ENCODE results near the gene MMP19. TPM values are rescaled to one million over a fixed set of nuclear protein-coding genes. Genes with fewer than 3 reads are reported as not detected.
"Not testable (repeated sequence)": the region's sequence is repeated elsewhere in the genome, so short reads cannot be mapped to it uniquely, and the experiment has no call there.

The MMP19 gene
- total and polyA plus RNA-seq, 2 experiments from 2014 or later, result 13.8 to 17.6 TPM

DNA sequence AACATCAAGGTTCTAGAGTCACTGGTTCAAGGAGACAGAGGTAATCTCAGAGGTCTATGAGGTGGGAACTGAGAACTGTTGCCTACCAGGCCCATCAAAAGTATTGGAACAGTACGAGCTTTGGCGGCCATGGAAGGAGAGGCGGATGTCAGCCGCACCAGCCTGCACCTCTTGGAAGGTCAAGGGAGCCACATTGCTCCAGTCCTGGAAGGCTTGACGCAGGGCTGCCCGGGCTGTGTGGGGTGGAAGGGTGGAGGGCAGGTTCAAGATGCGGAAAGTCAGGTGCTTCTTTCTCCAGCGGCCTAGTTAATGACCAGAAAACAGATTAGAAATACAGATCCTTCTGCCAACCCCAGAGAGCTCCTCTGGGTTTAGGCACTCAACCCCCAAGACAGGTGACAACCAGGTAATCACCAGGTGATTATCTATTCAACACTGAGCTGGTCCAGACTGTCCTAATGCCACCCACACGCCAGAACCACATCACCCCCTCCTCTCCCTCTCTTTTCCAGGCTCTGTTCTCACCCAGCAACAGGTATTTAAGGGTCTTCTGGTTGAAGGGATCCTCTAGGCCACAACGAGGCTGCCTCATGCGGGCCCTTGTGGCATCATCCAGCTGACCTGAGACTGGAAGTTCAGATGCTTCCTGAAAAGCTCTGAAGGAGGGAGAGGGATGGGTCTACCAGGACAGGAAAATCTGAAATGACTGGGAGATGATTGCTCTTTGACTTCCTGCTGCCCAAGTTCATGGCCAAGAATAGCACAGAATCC, 2.0 kb downstream of the MMP19 start:
- Histone ChIP-seq H4K20me1 (ENCODE audit: insufficient read depth) (no peaks in the 10 kb centered on the region), H3F3A (ENCODE audit: insufficient read depth) (0 out of 2 replicates have a peak, but pooled peaks cover 5% of the 10 kb centered on the region), H3K9me2 (ENCODE audit: insufficient read depth) (no peaks in the 10 kb centered on the region), H3K4me2 (ENCODE audit: unreplicated experiment) (no peak overlapping the region), H3K27ac (no peak overlapping the region), H3K9me3 (ENCODE audit: low read depth) (no peaks in the 10 kb centered on the region), H3K4me1 (ENCODE audit: insufficient read depth) (peaks cover 25% of the 10 kb centered on the region), H2AFZ (no peak overlapping the region), H3K4me3 (no peak overlapping the region), H3K79me2 (ENCODE audit: insufficient read depth) (peaks cover 22% of the 10 kb centered on the region), H3K36me3 (ENCODE audit: low read depth) (no peaks in the 10 kb centered on the region), H3K27me3 (replicated peaks; ENCODE audit: insufficient read depth) (no peaks in the 10 kb centered on the region), H3K9ac (no peak overlapping the region)
- TF ChIP-seq EZH2phosphoT487 (IDR thresholded peaks at IDR 0.05; ENCODE audit: insufficient read depth, low read depth) (no peak), EZH2 (IDR thresholded peaks at IDR 0.05; ENCODE audit: insufficient read depth, poor library complexity, severe bottlenecking) (no peak)
- 92% methylated on average over 11 of the region's 11 CpGs for WGBS, 2 experiments (ENCODE audit: low coverage in 1 of 2, low lambda C conversion rate in 2 of 2, missing lambda C conversion rate in 2 of 2)
- in situ Hi-C loops (cut with MboI), result loop anchor here (5.0 kb wide), 1 partner anchor 87 kb away; the partner anchor contains the start of gene PYM1
- no peak for DNase-seq

DNA sequence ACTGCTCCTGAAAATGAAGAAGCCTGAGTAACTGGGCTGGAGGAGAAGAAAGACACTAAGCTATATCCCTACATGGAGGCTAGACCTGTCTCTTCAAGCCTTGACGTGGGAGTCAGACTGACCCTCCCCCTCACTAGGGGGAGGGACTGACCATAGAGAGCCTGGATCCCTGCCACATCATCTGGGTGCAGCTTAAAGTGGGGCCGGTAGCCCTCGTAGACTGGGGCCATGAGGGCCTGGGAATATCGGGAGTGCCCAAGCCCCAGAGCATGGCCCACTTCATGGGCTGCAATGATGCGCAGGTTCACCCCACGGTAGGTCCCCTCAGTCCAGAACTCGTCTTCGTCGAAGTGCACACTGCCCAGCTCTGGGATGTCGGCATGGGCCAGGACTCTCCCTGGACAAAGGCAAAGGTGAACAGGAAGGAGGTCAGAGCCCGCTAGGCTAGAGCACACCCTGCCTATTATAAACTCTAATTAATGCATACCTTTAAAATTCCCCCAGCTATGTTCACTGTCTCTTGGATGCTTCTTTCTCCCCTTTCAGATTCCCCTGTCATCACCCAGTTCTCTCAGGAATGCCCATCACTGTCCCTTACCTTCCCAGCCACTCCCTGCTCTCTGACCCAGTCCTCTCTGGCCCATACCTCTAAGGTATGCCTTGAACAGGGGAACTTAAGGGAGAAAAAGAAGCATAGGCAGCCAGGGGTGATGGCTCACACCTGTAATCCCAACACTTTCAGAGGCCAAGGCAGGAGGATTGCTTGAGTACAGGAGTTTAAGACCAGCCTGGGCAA, 3.2 kb downstream of the MMP19 start:
- H3K79me2 ChIP-seq (ENCODE audit: insufficient read depth), result peaks cover 22% of the 10 kb centered on the region
- H4K20me1 ChIP-seq (ENCODE audit: insufficient read depth), result no peaks in the 10 kb centered on the region
- H2AFZ ChIP-seq, result no peak overlapping the region
- H3K9ac ChIP-seq, result no peak overlapping the region
- H3K4me2 ChIP-seq (ENCODE audit: unreplicated experiment), result no peak overlapping the region
- 75 to 78% methylated on average over 11 of the region's 11 CpGs for WGBS, 2 experiments (ENCODE audit: low coverage in 1 of 2, low lambda C conversion rate in 2 of 2, missing lambda C conversion rate in 2 of 2)
- H3K9me3 ChIP-seq (ENCODE audit: low read depth), result no peaks in the 10 kb centered on the region
- H3K4me3 ChIP-seq, result no peak overlapping the region
- in situ Hi-C loops (cut with MboI), result loop anchor here (5.0 kb wide), 1 partner anchor 88 kb away; the partner anchor contains the start of gene PYM1
- no peaks in the 10 kb centered on the region for H3K27me3 ChIP-seq (replicated peaks; ENCODE audit: insufficient read depth)
- H3K9me2 ChIP-seq (ENCODE audit: insufficient read depth), result no peaks in the 10 kb centered on the region
- no peaks in the 10 kb centered on the region for H3F3A ChIP-seq (ENCODE audit: insufficient read depth)
- TF ChIP-seq EZH2phosphoT487 (IDR thresholded peaks at IDR 0.05; ENCODE audit: insufficient read depth, low read depth), result no peak
- no peak for TF ChIP-seq EZH2 (IDR thresholded peaks at IDR 0.05; ENCODE audit: insufficient read depth, poor library complexity, severe bottlenecking)
- H3K36me3 ChIP-seq (ENCODE audit: low read depth), result no peaks in the 10 kb centered on the region
- no peak overlapping the region for H3K27ac ChIP-seq
- peaks cover 18% of the 10 kb centered on the region for H3K4me1 ChIP-seq (ENCODE audit: insufficient read depth)
- DNase-seq, result no peak

DNA sequence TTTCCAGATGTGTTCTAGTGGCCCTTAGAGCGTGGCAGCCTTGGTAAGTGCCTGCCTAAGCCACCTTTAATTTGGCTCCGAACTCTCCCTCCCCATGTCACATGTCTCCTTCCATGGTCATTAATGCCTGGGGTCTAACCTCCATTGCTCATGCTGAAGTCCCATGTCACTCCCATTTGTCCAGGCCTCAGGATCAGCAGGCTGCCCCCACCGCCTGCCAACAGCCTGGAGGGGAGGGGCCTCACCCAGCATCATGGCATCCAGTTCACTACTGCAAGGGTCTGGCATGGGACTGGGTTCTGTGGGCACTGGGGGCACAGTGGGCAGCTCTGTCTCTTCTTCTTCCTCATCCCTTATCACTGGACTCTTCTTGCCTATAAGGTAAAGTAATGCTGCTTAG, 4.4 kb downstream of the MMP19 start:
- Histone ChIP-seq H3K36me3 (ENCODE audit: low read depth) (no peaks in the 10 kb centered on the region), H3K4me1 (ENCODE audit: insufficient read depth) (peaks cover 18% of the 10 kb centered on the region), H3K9ac (no peak overlapping the region), H3K4me3 (no peak overlapping the region), H3K27me3 (replicated peaks; ENCODE audit: insufficient read depth) (no peaks in the 10 kb centered on the region), H3K27ac (no peak overlapping the region), H3F3A (ENCODE audit: insufficient read depth) (no peaks in the 10 kb centered on the region), H3K9me3 (ENCODE audit: low read depth) (no peaks in the 10 kb centered on the region), H3K79me2 (ENCODE audit: insufficient read depth) (peaks cover 22% of the 10 kb centered on the region), H3K4me2 (ENCODE audit: unreplicated experiment) (no peak overlapping the region), H2AFZ (no peak overlapping the region), H4K20me1 (ENCODE audit: insufficient read depth) (no peaks in the 10 kb centered on the region), H3K9me2 (ENCODE audit: insufficient read depth) (no peaks in the 10 kb centered on the region)
- in situ Hi-C loops (cut with MboI), result no loop called here
- TF ChIP-seq EZH2phosphoT487 (IDR thresholded peaks at IDR 0.05; ENCODE audit: insufficient read depth, low read depth) (no peak), EZH2 (IDR thresholded peaks at IDR 0.05; ENCODE audit: insufficient read depth, poor library complexity, severe bottlenecking) (no peak)
- DNase-seq, result no peak
- 90% methylated on average over 3 of the region's 3 CpGs for WGBS, 2 experiments (ENCODE audit: low coverage in 1 of 2, low lambda C conversion rate in 2 of 2, missing lambda C conversion rate in 2 of 2)

DNA sequence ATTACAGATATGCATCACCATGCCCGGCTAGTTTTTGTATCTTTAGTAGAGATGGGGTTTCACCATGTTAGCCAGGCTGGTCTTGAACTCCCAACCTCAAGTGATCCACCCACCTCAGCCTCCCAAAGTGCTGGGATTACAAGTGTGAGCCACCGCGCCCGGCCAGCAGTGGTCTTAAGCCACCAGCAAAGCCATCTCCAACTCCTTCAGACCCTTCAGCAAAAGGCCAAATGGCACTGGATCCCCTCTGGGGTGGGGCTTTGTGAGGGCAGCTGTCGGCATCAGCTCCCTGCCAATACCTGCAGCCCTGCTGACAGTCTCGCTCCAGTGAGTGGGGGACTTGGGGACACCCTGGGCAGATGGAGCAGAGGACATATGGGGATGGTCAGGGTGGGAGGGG, 8.3 kb downstream of the MMP19 start:
- H3K27me3 ChIP-seq (replicated peaks; ENCODE audit: insufficient read depth), result not testable (repeated sequence)

More for the DNA sequence above, 8.3 kb downstream of the MMP19 start:
- H3K4me1 ChIP-seq (ENCODE audit: insufficient read depth); in situ Hi-C loops (cut with MboI); H2AFZ ChIP-seq; DNase-seq; H3K9me2 ChIP-seq (ENCODE audit: insufficient read depth); H3K4me3 ChIP-seq; H3F3A ChIP-seq (ENCODE audit: insufficient read depth); H4K20me1 ChIP-seq (ENCODE audit: insufficient read depth); H3K9me3 ChIP-seq (ENCODE audit: low read depth); H3K4me2 ChIP-seq (ENCODE audit: unreplicated experiment); H3K9ac ChIP-seq; H3K36me3 ChIP-seq (ENCODE audit: low read depth); H3K27ac ChIP-seq: not testable (repeated sequence)
- H3K79me2 ChIP-seq (ENCODE audit: insufficient read depth), result peaks cover 25% of the 10 kb centered on the region
- 82 to 83% methylated on average over 6 of the region's 6 CpGs for WGBS, 2 experiments (ENCODE audit: low coverage in 1 of 2, low lambda C conversion rate in 2 of 2, missing lambda C conversion rate in 2 of 2)

All from GM23248 (cell line).